Measurements from ENCODE around the gene CHAF1A.

GRCh38 chr19:4380254-4380727, 22.1 kb upstream of the CHAF1A start:
- TF ChIP-seq GATA3 (IDR thresholded peaks at IDR 0.05; ENCODE audit: low read depth, low read length) (no peak), GATA2 (IDR thresholded peaks at IDR 0.05; ENCODE audit: low read depth, low read length) (no peak)
